ENCODE results near the gene ANKRD23.

DNA sequence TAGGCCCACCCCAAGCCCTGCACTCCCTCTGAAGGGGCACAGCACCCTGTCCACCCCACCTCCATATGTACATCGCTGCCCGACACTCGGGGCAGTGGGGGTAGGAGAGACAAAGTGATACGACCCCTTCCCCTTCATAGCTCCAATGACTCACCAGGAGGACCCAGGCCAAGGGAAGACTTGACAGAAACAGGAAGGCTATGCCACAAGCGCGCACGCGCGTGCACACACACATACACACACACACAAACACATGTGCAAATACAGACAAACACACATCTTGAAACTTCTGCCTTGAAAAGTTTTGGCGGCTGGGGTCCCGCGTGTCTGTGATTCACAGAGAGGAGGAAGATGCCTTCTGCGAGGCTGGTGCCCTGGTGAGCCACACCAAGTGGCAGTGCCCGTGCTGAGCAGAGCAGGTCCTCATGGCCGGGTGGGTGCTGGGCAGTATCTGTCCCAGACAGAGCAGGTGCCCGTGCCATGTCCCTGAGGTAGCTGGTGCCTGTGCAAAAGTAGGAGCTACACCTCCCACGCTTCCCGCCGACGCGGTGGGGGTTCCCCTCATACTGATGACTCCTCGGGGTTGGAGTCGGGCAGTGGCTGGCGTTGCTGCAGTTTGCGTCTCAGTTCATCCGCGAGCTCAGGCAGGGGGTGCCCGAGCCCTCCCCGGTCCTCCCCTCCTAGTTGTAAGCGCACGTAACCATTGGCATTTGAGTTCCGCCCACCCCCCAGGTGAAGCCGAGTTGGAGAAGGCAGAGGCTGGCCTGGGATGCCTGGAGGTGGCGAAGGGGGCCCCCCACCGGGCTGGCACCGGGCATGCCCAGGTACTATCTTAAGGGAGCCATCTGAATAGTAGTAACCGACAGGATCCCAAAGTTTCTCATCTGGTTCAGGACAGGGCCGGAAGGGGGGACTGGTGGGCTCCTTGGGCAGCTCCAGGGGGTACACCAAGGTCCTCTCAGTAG lies 16.5 kb upstream of the ANKRD23 start:
- TF ChIP-seq, protein P1, sequence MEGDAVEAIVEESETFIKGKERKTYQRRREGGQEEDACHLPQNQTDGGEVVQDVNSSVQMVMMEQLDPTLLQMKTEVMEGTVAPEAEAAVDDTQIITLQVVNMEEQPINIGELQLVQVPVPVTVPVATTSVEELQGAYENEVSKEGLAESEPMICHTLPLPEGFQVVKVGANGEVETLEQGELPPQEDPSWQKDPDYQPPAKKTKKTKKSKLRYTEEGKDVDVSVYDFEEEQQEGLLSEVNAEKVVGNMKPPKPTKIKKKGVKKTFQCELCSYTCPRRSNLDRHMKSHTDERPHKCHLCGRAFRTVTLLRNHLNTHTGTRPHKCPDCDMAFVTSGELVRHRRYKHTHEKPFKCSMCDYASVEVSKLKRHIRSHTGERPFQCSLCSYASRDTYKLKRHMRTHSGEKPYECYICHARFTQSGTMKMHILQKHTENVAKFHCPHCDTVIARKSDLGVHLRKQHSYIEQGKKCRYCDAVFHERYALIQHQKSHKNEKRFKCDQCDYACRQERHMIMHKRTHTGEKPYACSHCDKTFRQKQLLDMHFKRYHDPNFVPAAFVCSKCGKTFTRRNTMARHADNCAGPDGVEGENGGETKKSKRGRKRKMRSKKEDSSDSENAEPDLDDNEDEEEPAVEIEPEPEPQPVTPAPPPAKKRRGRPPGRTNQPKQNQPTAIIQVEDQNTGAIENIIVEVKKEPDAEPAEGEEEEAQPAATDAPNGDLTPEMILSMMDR (IDR thresholded peaks at IDR 0.05; ENCODE audit: low read length): no peak
- no peak for TF ChIP-seq EZH2 (IDR thresholded peaks at IDR 0.05; ENCODE audit: borderline replicate concordance, low read length)

All from OCI-LY1 (cell line).